Hippocampal formation (tissue), 2 donors: ENCODE data around the gene CSHL1.

Experiments
- DNase-seq, 2 donors: peaks; one replicate each; lab custom pipeline; 2025; lab: John Stamatoyannopoulos, UW

The CSHL1 gene

GRCh38 chr17:63911041-63911635 lies at the start of gene CSHL1:
TSS of gene CSHL1 (minus strand) at chr17:63911258. CDS start at chr17:63911196, 62 bp downstream.
- DNase-seq: no peak

- DNase-seq: no peak
These were observed 49.4 kb upstream of the CSHL1 start for GRCh38 chr17:63960430-63960829.

GRCh38 chr17:63960006-63960405 lies 48.9 kb upstream of the CSHL1 start:
- DNase-seq: no peak

GRCh38 chr17:63956296-63956920 lies 45.4 kb upstream of the CSHL1 start:
- no peak for DNase-seq

GRCh38 chr17:63955791-63956190 lies 44.7 kb upstream of the CSHL1 start:
- DNase-seq: no peak

- no peak for DNase-seq
These were observed 44.2 kb upstream of the CSHL1 start for GRCh38 chr17:63955232-63955631.

GRCh38 chr17:63954402-63955063 lies 43.5 kb upstream of the CSHL1 start:
- DNase-seq: no peak

- DNase-seq: no peak
These were observed 40.2 kb upstream of the CSHL1 start for GRCh38 chr17:63950940-63951907.

- no peak for DNase-seq
These were observed 38.7 kb upstream of the CSHL1 start for GRCh38 chr17:63949576-63950250.

- no peak for DNase-seq
These were observed 37.5 kb upstream of the CSHL1 start for GRCh38 chr17:63948521-63948920.

GRCh38 chr17:63947711-63948330 lies 36.8 kb upstream of the CSHL1 start:
- no peak for DNase-seq

GRCh38 chr17:63946440-63947363 lies 35.6 kb upstream of the CSHL1 start:
- DNase-seq: no peak

GRCh38 chr17:63945784-63946439 lies 34.9 kb upstream of the CSHL1 start:
- DNase-seq: no peak

GRCh38 chr17:63944736-63945499 lies 33.9 kb upstream of the CSHL1 start:
- DNase-seq: no peak

- no peak for DNase-seq
These were observed 32.7 kb upstream of the CSHL1 start for GRCh38 chr17:63943745-63944144.

GRCh38 chr17:63942309-63942985 lies 31.4 kb upstream of the CSHL1 start:
- no peak for DNase-seq

GRCh38 chr17:63941751-63942150 lies 30.7 kb upstream of the CSHL1 start:
- DNase-seq: no peak

- DNase-seq: no peak
These were observed 30.1 kb upstream of the CSHL1 start for GRCh38 chr17:63941162-63941561.
